Nephron (organoid): ENCODE results near the gene HOXB13.
"Not testable (repeated sequence)": the region's sequence is repeated elsewhere in the genome, so short reads cannot be mapped to it uniquely, and the experiment has no call there.

ENCODE experiments used
- H3K27ac Mint-ChIP-seq, 3 experiments: 2 replicates each; pipeline ENCODE4 v1.8.0; 2020; ENCODE audit warnings: mixed read lengths in 3 of 3, mild to moderate bottlenecking in 2 of 3, moderate library complexity in 1 of 3
- H3K27me3 Mint-ChIP-seq: 2 replicates; pipeline ENCODE4 v1.8.0; 2021; ENCODE audit warnings: low read depth, mild to moderate bottlenecking, moderate library complexity, mixed read lengths
- H3K36me3 Mint-ChIP-seq: 2 replicates; pipeline ENCODE4 v1.8.0; 2020; ENCODE audit warnings: low read depth, mixed read lengths
- H3K4me1 Mint-ChIP-seq: 2 replicates; pipeline ENCODE4 v1.8.0; 2020; ENCODE audit warnings: mixed read lengths
- H3K4me3 Mint-ChIP-seq, 3 experiments: 2 replicates each; pipeline ENCODE4 v1.8.0; 2020; ENCODE audit warnings: mild to moderate bottlenecking in 3 of 3, mixed read lengths in 3 of 3, moderate library complexity in 2 of 3
- H3K9me3 Mint-ChIP-seq: 2 replicates; pipeline ENCODE4 v1.8.0; 2020; ENCODE audit warnings: mixed read lengths
- TF ChIP-seq, protein P1 (sequence below), 3 experiments: fragments of 200-600 bp; sonication (generic); IDR thresholded peaks; one replicate each; pipeline ENCODE4 v1.5.0; 2021; ENCODE audit warnings: antibody characterized with exemption in 3 of 3; ENCODE audit not compliant: unreplicated experiment in 3 of 3

Gene HOXB13

DNA sequence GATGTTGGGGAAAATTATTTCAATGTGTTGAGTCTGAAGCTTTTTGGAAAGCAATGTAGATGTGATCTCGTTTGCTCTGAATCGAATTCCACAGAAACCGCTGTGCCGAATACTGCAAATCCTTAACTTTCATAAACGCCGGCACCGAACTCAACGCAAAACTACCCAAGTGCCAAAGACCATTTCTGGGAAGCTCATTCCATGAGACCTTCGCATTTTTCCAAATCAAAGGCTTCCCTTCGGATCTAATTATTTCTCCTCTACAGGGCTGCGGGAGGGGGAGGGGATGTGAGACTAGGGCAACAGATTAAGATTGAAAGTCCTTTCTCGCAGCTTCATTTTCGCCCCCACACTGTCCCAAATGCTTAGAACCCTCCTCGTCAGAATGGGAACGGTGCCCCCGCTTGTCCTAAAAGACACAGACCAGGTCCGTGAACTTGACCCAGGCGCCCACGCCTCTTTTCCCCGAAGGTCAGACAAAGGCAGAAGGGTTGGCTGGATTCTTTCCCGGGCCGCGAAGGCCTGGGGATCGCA is 10.3 kb downstream of the HOXB13 start:
- Mint-ChIP-seq H3K27me3 (peaks cover 100% of the 10 kb centered on the region), H3K4me1 (peaks cover 17% of the 10 kb centered on the region), H3K4me3 (peak overlapping the region; percentile 38 to 77 (median 49)), H3K9me3 (no peaks in the 10 kb centered on the region), H3K36me3 (no peaks in the 10 kb centered on the region), H3K27ac (no peak overlapping the region)
- TF ChIP-seq, protein P1, sequence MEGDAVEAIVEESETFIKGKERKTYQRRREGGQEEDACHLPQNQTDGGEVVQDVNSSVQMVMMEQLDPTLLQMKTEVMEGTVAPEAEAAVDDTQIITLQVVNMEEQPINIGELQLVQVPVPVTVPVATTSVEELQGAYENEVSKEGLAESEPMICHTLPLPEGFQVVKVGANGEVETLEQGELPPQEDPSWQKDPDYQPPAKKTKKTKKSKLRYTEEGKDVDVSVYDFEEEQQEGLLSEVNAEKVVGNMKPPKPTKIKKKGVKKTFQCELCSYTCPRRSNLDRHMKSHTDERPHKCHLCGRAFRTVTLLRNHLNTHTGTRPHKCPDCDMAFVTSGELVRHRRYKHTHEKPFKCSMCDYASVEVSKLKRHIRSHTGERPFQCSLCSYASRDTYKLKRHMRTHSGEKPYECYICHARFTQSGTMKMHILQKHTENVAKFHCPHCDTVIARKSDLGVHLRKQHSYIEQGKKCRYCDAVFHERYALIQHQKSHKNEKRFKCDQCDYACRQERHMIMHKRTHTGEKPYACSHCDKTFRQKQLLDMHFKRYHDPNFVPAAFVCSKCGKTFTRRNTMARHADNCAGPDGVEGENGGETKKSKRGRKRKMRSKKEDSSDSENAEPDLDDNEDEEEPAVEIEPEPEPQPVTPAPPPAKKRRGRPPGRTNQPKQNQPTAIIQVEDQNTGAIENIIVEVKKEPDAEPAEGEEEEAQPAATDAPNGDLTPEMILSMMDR (IDR thresholded peaks at IDR 0.05; ENCODE audit: unreplicated experiment in 3 of 3): no peak

DNA sequence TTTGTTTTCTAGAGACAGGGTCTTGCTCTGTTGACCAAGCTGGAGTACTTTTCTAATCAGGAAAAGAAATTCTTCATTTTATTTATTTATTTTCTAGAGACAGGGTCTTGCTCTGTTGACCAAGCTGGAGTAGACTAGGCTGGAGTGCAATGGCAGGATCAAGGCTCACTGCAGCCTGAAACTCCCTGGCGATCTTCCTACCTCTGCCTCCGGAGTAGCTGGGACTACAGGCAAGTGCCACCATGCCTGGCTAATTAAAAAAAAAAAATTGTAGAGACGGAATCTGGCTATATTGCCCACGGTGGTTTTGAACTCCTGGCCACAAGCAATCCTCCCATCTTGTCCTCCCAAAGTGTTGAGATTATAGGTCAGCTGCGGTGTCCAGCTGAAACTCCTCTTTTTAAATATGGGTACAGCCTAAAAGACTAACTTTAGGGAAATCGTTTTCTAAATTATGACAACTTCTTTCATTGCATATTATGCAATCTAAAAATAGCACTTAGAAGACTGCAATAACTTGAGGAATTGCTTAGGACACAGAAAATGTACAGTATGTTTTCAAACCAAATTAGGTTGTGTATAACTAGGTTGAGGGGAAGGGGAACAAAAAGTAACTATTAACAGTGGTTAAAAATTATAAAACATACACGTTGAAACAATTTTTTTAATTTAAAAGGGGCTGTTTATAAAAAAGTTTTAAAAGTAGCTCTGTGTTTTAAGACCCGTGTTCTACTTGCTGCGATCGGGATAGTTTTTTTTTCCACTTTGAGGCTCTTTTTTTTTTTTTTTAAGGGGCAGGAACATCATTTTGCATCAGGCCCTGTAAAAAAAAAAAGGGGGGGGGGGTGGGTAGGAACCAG is 11.0 kb downstream of the HOXB13 start:
- Mint-ChIP-seq H3K4me3 (peak overlapping the region in 1 of 3 experiments; percentile 31), H3K4me1 (peaks cover 17% of the 10 kb centered on the region), H3K27me3 (peaks cover 100% of the 10 kb centered on the region), H3K27ac (no peak overlapping the region), H3K36me3 (no peaks in the 10 kb centered on the region), H3K9me3 (no peaks in the 10 kb centered on the region)
- TF ChIP-seq, protein P1 (IDR thresholded peaks at IDR 0.05; ENCODE audit: unreplicated experiment in 3 of 3): no peak

DNA sequence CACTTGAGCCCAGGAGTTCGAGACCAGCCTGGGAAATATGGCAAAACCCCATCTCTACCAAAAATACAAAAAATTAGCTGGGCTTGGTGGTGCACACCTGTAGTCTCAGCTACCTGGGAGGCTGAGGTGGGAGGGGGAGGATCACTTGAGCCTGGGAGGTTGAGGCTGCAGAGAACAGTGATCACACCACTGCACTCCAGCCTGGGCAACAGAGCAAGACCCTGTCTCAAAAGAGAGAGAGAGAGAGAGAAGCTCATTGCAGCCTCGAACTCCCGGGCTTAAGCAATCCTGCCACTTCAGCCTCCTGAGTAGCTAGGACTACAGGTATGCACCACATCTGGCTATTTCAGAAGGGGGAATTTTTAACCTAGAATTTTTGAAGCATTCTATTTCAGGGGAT is 12.0 kb downstream of the HOXB13 start:
- H3K9me3 Mint-ChIP-seq, H3K36me3 Mint-ChIP-seq, H3K27ac Mint-ChIP-seq, H3K4me3 Mint-ChIP-seq: not testable (repeated sequence)
- Mint-ChIP-seq H3K4me1 (peaks cover 17% of the 10 kb centered on the region), H3K27me3 (peaks cover 99% of the 10 kb centered on the region)

DNA sequence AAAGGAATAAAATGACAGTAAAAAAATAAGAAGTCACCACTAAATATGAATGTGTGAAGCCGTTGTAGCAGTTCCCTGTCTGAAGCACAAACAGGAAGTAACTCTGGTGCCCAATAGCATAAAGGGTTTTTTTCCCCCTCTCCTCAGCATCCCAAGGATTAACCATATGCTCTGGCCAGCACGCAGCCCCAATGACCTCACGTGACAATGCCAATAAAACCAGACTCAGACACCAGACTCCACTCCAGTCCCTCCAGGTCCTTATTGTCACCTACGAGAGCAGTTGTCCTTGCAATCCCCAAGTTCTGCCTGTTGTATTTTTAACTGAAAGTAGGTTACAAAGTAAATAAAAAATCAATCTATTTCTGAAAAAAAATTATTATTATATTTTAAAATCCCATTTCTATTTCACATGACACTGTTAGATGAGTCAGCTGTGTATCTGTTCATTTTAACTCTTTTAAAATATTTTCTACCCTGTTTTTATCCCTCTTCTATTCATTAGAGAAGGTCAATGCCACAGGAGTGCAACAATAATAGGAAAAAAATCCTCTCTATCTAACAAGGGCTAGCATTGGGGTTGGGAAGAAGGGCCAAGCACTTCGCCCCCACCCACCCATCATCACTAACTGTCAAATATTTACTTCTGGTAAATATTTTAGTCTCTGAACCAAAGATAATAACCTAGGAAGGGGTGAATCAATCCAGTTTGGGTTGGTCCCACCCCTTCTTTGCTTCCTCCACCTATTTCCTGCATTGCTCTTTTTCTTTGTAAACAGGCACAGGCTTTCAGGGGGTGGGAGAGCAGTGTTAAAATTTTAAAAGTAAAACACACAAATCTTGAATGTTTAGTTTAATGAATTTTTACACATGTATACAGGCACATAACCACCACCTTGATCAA is 12.8 kb downstream of the HOXB13 start:
- Mint-ChIP-seq H3K36me3 (no peaks in the 10 kb centered on the region), H3K9me3 (no peaks in the 10 kb centered on the region), H3K4me3 (no peak overlapping the region), H3K4me1 (peaks cover 17% of the 10 kb centered on the region), H3K27me3 (peaks cover 99% of the 10 kb centered on the region), H3K27ac (no peak overlapping the region)
- TF ChIP-seq, protein P1 (IDR thresholded peaks at IDR 0.05; ENCODE audit: unreplicated experiment in 3 of 3): no peak

DNA sequence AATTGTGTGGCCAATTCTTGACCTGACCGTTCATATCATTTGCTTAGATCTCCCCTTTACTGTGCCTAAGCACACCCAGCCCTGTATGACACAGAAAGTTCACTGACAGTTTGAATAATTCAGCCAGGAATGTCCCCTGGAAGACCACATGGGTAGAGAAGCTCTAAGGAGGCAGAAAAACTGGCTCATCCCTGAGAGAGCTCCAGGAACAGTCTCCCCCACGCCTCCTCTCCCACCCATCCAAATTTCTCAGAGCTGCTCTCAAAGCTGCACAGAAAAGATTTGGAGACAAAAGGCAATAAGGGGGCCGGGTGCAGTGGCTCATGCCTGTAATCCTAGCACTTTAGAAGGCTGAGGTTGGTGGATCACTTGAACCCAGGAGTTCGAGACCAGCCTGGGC is 17.4 kb downstream of the HOXB13 start:
- Mint-ChIP-seq H3K27ac (no peak overlapping the region), H3K4me1 (no peaks in the 10 kb centered on the region), H3K27me3 (peaks cover 97% of the 10 kb centered on the region), H3K36me3 (no peaks in the 10 kb centered on the region), H3K4me3 (no peak overlapping the region), H3K9me3 (no peaks in the 10 kb centered on the region)
- TF ChIP-seq, protein P1 (IDR thresholded peaks at IDR 0.05; ENCODE audit: unreplicated experiment in 3 of 3): no peak
